GM12874 (cell line): ENCODE data around the gene PAM.

ENCODE experiments used
- CTCF ChIP-seq: IDR thresholded peaks from 2 replicates; pipeline ENCODE4 v1.5.1; 2011; ENCODE audit warnings: low read depth, mild to moderate bottlenecking, control low read depth, low read length, moderate library complexity; ENCODE audit not compliant: insufficient read depth

Gene PAM

GRCh38 chr5:102800427-102800826 lies 45.3 kb downstream of the PAM start:
- no peak for TF ChIP-seq CTCF

- no peak for TF ChIP-seq CTCF
Measured at GRCh38 chr5:102801371-102801770, 46.3 kb downstream of the PAM start.

- no peak for TF ChIP-seq CTCF
Measured at GRCh38 chr5:102802708-102803458, 47.8 kb downstream of the PAM start.

GRCh38 chr5:102807878-102808502 lies 52.9 kb downstream of the PAM start:
- no peak for TF ChIP-seq CTCF

GRCh38 chr5:102809033-102809432 lies 53.9 kb downstream of the PAM start:
- no peak for TF ChIP-seq CTCF

GRCh38 chr5:102811972-102812371 lies 56.9 kb downstream of the PAM start:
- TF ChIP-seq CTCF, result no peak

GRCh38 chr5:102813740-102814139 lies 58.6 kb downstream of the PAM start:
- no peak for TF ChIP-seq CTCF
